HCT116 (cell line): Measurements from ENCODE around the gene CRIP2. TPM values are rescaled to one million over a fixed set of nuclear protein-coding genes. Genes with fewer than 3 reads are reported as not detected.
A peak's percentile ranks its signal among the peaks of the same experiment; 100 is the strongest.

Experiments
- ATAC-seq: fragments of 200-7000 bp; cut with Tn5 transposase; 2 replicates; pipeline ENCODE4 v1.9.1; 2020; ENCODE audit warnings: mild to moderate bottlenecking, moderate library complexity
- BruUV-seq: library from RNA; stranded (reverse); fragments of 400-500 nt; replicated peaks from 2 replicates; lab custom pipeline; 2021; lab: Mats Ljungman, UMichigan
- CTCF ChIA-PET: fragments of 300-600 bp; sonication (Branson Sonifier 250); formaldehyde crosslinking; loops from one replicate; lab custom pipeline; 2021; ENCODE audit warnings: antibody characterized with exemption; lab: Charles Lee
- POLR2A ChIA-PET: fragments of 300-600, 350-600 bp; sonication (Branson Sonifier 250); formaldehyde crosslinking; loops from one replicate; lab custom pipeline; 2021; ENCODE audit warnings: antibody characterized with exemption; lab: Charles Lee
- RAD21 ChIA-PET, 2 experiments: fragments of 300-600 bp; sonication (Branson Sonifier 250); formaldehyde crosslinking; loops; one replicate each; lab custom pipeline; 2023; ENCODE audit warnings: low total read pairs in 2 of 2; ENCODE audit not compliant: uncharacterized antibody in 2 of 2, unreplicated experiment in 2 of 2, low non-redundant PET in 1 of 2; lab: Charles Lee
- DNase-seq: peaks from one replicate; pipeline ENCODE4 v3.0.0-alpha.2; 2010; ENCODE audit warnings: low read depth, low spot score
- H2AFZ ChIP-seq: fragments of 200-600 bp; shearing (Covaris generic), sonication (generic); 2 replicates; pipeline ENCODE4 v1.6.1; 2017; ENCODE audit warnings: low read depth, mixed run types, mixed read lengths, antibody characterized with exemption, low read length; ENCODE audit not compliant: poor library complexity, severe bottlenecking
- H3K27ac ChIP-seq: 2 replicates; pipeline ENCODE4 v1.5.1; 2012; ENCODE audit warnings: low read depth, low read length
- H3K27me3 ChIP-seq: fragments of 200-600 bp; sonication (generic); 2 replicates; pipeline ENCODE4 v1.6.1; 2016; ENCODE audit warnings: mixed run types, low read length, mixed read lengths; ENCODE audit not compliant: insufficient read depth
- H3K36me3 ChIP-seq, 2 experiments: fragments of 200-500 bp in 1 of 2; fragments of 200-600 bp in 1 of 2; sonication (Bioruptor generic) in 1 of 2; sonication (generic) in 1 of 2; 2 replicates each; pipeline versions ENCODE4 v1.5.1 to v1.6.1; 2014 to 2016; ENCODE audit warnings: low read length in 2 of 2, inconsistent platforms in 1 of 2, mixed read lengths in 1 of 2, mixed run types in 1 of 2; ENCODE audit not compliant: insufficient read depth in 2 of 2, control insufficient read depth in 1 of 2
- H3K4me1 ChIP-seq, 2 experiments: fragments of 200-600 bp in 1 of 2; sonication (generic) in 1 of 2; 2 replicates each; pipeline versions ENCODE4 v1.5.1 to v1.6.1; 2012 to 2017; ENCODE audit warnings: low read length in 2 of 2, inconsistent platforms in 1 of 2, mild to moderate bottlenecking in 1 of 2, mixed read lengths in 1 of 2, mixed run types in 1 of 2, moderate library complexity in 1 of 2; ENCODE audit not compliant: insufficient read depth in 2 of 2, control insufficient read depth in 1 of 2
- H3K4me2 ChIP-seq: fragments of 200-600 bp; sonication (generic); 2 replicates; pipeline ENCODE4 v1.6.1; 2017; ENCODE audit warnings: mixed run types, low read length, mixed read lengths
- H3K4me3 ChIP-seq, 2 experiments: fragments of 200-600 bp in 1 of 2; sonication (generic) in 1 of 2; replicated peaks in 1 of 2; 2 replicates each; pipeline ENCODE4 v1.5.1; 2011 to 2016; ENCODE audit warnings: low read length in 2 of 2, control low read depth in 1 of 2, low read depth in 1 of 2, mild to moderate bottlenecking in 1 of 2, mixed read lengths in 1 of 2, mixed run types in 1 of 2
- H3K79me2 ChIP-seq: fragments of 200-600 bp; sonication (generic); 2 replicates; pipeline ENCODE4 v1.6.1; 2017; ENCODE audit warnings: mild to moderate bottlenecking, mixed run types, low read length, moderate library complexity, mixed read lengths; ENCODE audit not compliant: insufficient read depth
- H3K9ac ChIP-seq: fragments of 200-600 bp; sonication (generic); 2 replicates; pipeline ENCODE4 v1.6.1; 2016; ENCODE audit warnings: low read length, mixed read lengths
- H3K9me2 ChIP-seq: fragments of 200-600 bp; sonication (generic), shearing (Covaris generic); 2 replicates; pipeline ENCODE4 v1.6.1; 2017; ENCODE audit warnings: mixed run types, mild to moderate bottlenecking, moderate library complexity; ENCODE audit not compliant: insufficient read depth
- H3K9me3 ChIP-seq, 2 experiments: fragments of 200-500 bp in 1 of 2; fragments of 200-600 bp in 1 of 2; sonication (Bioruptor generic) in 1 of 2; sonication (generic) in 1 of 2; 2 replicates each; pipeline ENCODE4 v1.6.1; 2014 to 2017; ENCODE audit warnings: low read length in 2 of 2, mixed read lengths in 2 of 2, inconsistent platforms in 1 of 2, low read depth in 1 of 2, mild to moderate bottlenecking in 1 of 2, mixed run types in 1 of 2, moderate library complexity in 1 of 2; ENCODE audit not compliant: control insufficient read depth in 1 of 2, insufficient read depth in 1 of 2
- H4K20me1 ChIP-seq: fragments of 200-600 bp; sonication (generic), shearing (Covaris generic); 2 replicates; pipeline ENCODE4 v1.6.1; 2017; ENCODE audit warnings: mixed run types, mild to moderate bottlenecking, moderate library complexity; ENCODE audit not compliant: insufficient read depth
- CBX3 ChIP-seq: IDR thresholded peaks from 2 replicates; pipeline ENCODE4 v1.6.1; 2012; ENCODE audit warnings: low read depth
- CEBPB ChIP-seq: IDR thresholded peaks from 2 replicates; pipeline ENCODE4 v1.6.1; 2012; ENCODE audit warnings: low read depth
- EGR1 ChIP-seq: IDR thresholded peaks from 2 replicates; pipeline ENCODE4 v1.6.1; 2012; ENCODE audit warnings: low read depth
- ELF1 ChIP-seq: IDR thresholded peaks from 2 replicates; pipeline ENCODE4 v1.6.1; 2012; ENCODE audit warnings: low read depth, borderline replicate concordance
- POLR2A ChIP-seq: IDR thresholded peaks from 2 replicates; pipeline ENCODE4 v1.7.0; 2011; ENCODE audit warnings: borderline replicate concordance; ENCODE audit not compliant: insufficient read depth, insufficient read length; ENCODE audit errors: extremely low read depth
- POLR2AphosphoS5 ChIP-seq: IDR thresholded peaks from 2 replicates; pipeline ENCODE4 v1.6.1; 2011; ENCODE audit warnings: mild to moderate bottlenecking, low read depth, low read length, moderate library complexity
- RAD21 ChIP-seq: IDR thresholded peaks from 2 replicates; pipeline ENCODE4 v1.6.1; 2012; ENCODE audit warnings: low read depth, mild to moderate bottlenecking
- REST ChIP-seq: IDR thresholded peaks from 2 replicates; pipeline ENCODE4 v1.6.1; 2012; ENCODE audit warnings: low read depth
- SRF ChIP-seq: IDR thresholded peaks from 2 replicates; pipeline ENCODE4 v1.6.1; 2012; ENCODE audit warnings: low read depth
- TCF7L2 ChIP-seq: IDR thresholded peaks from 2 replicates; pipeline ENCODE4 v1.7.0; 2011; ENCODE audit warnings: borderline replicate concordance, inconsistent platforms; ENCODE audit not compliant: insufficient read depth, insufficient read length; ENCODE audit errors: extremely low read depth
- ZNF274 ChIP-seq: fragments of 200-500 bp; sonication (Bioruptor generic); IDR thresholded peaks from 2 replicates; pipeline ENCODE4 v1.6.1; 2014; ENCODE audit warnings: mild to moderate bottlenecking, low read depth, low read length, inconsistent platforms
- intact Hi-C: fragments of 100-400 bp; cut with micrococcal nuclease; formaldehyde crosslinking; loops from 2 replicates; pipeline ENCODE4 v1.10.0; 2022
- total RNA-seq: library from RNA; stranded (reverse); gene quantifications from one replicate; pipeline ENCODE4 v1.2.1, GENCODE V29; 2021; ENCODE audit not compliant: unreplicated experiment
- TF ChIP-seq, protein P1 (sequence below): IDR thresholded peaks from 2 replicates; pipeline ENCODE4 v1.6.1; 2012

CRIP2 gene
- total RNA-seq, 1 experiment from 2014 or later: 31.1 TPM

DNA sequence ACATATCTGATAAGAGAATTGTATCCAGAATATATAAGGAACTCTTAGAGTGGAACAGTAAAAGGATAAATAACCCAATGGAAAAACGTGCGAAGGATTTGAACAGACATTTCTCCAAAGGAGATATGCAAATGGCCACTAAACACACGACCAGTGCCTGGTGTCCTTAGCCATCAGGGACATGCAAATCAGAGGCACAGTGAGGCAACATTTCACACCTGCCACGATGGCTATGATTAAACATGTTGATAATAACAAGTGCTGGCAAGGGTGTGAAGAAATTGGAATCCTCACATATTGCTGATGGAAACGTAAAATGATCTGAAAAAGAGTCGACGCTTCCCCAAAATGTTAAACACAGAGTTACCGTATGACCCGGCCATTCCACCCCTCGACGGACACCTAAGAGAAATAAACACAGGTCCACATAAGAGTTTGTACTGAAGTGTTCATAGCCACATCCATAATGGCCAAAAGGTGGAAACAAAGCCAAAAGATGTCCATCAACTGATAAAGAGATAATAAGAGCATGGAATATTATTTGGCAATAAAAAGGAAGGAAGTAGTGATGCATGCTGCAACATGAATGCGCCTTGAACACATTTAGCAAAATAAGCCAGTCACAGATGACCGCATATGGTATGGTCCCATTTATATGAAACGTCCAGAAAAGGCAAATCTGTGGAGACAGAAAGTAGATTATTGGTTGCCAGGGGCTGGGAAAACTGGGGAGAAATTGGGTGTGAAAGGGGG is 45.5 kb downstream of the CRIP2 start (continued):
- no peak for TF ChIP-seq REST
- TF ChIP-seq CBX3: no peak

GRCh38 chr14:105525326-105525725 is 50.7 kb downstream of the CRIP2 start:
- Histone ChIP-seq H3K4me2 (peak overlapping the region; percentile 72; the same call in 1 of the 2 replicates), H3K9ac (no peak overlapping the region)

More at GRCh38 chr14:105525326-105525725, 50.7 kb downstream of the CRIP2 start:
- intact Hi-C loops: loop anchor here (5.0 kb wide), 1 partner anchor 33 kb away; the partner anchor contains the start of gene TEDC1
- H3K9me3 ChIP-seq: no peaks in the 10 kb centered on the region
- no peak overlapping the region for H3K4me3 ChIP-seq
- peaks cover 8 to 23% of the 10 kb centered on the region in 2 experiments; a peak in 3 of 4 replicates for H3K4me1 ChIP-seq
- no peaks in the 10 kb centered on the region for H3K36me3 ChIP-seq
- CTCF ChIA-PET: no interaction called here
- no peaks in the 10 kb centered on the region for H3K9me2 ChIP-seq
- no peaks in the 10 kb centered on the region for H4K20me1 ChIP-seq
- ATAC-seq: no peak
- H2AFZ ChIP-seq: peak overlapping the region; percentile 54
- TF ChIP-seq SRF (no peak), ZNF274 (no peak), POLR2AphosphoS5 (no peak), EGR1 (no peak), RAD21 (no peak), TCF7L2 (no peak), ELF1 (no peak), POLR2A (no peak), CEBPB (no peak)
- TF ChIP-seq, protein P1, sequence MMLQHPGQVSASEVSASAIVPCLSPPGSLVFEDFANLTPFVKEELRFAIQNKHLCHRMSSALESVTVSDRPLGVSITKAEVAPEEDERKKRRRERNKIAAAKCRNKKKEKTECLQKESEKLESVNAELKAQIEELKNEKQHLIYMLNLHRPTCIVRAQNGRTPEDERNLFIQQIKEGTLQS: no peak
- TF ChIP-seq, all 23 proteins: peak for 0
- DNase-seq: no peak
- no peak overlapping the region for H3K27ac ChIP-seq
- no peaks in the 10 kb centered on the region for H3K79me2 ChIP-seq
- no TSS peak for BruUV-seq
- RAD21 ChIA-PET: interaction anchor here in 1 of 2 experiments (0.6 kb wide), 1 partner anchor 36 kb away, joined by 3 read pairs; no protein-coding TSS in a partner anchor
- POLR2A ChIA-PET: interaction anchor here (0.6 kb wide), 1 partner anchor 117 kb away, joined by 6 read pairs; no protein-coding TSS in a partner anchor
- no peaks in the 10 kb centered on the region for H3K27me3 ChIP-seq
